ENCODE measurements around the gene SMOC1.

The SMOC1 gene

GRCh38 chr14:70000601-70001000 is 121.4 kb downstream of the SMOC1 start:
- H3K9ac ChIP-seq (ENCODE audit: low read length) = no peak overlapping the region
- no peaks in the 10 kb centered on the region for H3K79me2 ChIP-seq (ENCODE audit: insufficient read depth, low read length)
- no peak overlapping the region for H3K27ac ChIP-seq (ENCODE audit: low read depth, low read length, poor library complexity, severe bottlenecking)

GRCh38 chr14:70002589-70003346 is 123.6 kb downstream of the SMOC1 start:
- Histone ChIP-seq H3K4me1 (ENCODE audit: insufficient read depth, low read length, severe bottlenecking) (no peaks in the 10 kb centered on the region), H3K4me2 (ENCODE audit: low read length) (no peak overlapping the region)
- TF ChIP-seq EZH2 (IDR thresholded peaks at IDR 0.05; ENCODE audit: borderline replicate concordance, low read length) (no peak), CTCF (IDR thresholded peaks at IDR 0.05; ENCODE audit: low read length) (no peak)

More at GRCh38 chr14:70000601-70001000, 121.4 kb downstream of the SMOC1 start:
- H3K4me2 ChIP-seq (ENCODE audit: low read length) = no peak overlapping the region
- H3K9me3 ChIP-seq (ENCODE audit: low read length) = no peaks in the 10 kb centered on the region
- H3K9me2 ChIP-seq (ENCODE audit: low read depth, low read length) = no peaks in the 10 kb centered on the region
- H3K4me3 ChIP-seq (ENCODE audit: low read depth, low read length, poor library complexity, severe bottlenecking) = no peak overlapping the region
- no peaks in the 10 kb centered on the region for H3K4me1 ChIP-seq (ENCODE audit: insufficient read depth, low read length, severe bottlenecking)
- no peak overlapping the region for H2AFZ ChIP-seq (ENCODE audit: low read length)
- no peaks in the 10 kb centered on the region for H3F3A ChIP-seq (ENCODE audit: insufficient read depth, low read length)
- TF ChIP-seq CTCF (IDR thresholded peaks at IDR 0.05; ENCODE audit: low read length) (no peak), EZH2 (IDR thresholded peaks at IDR 0.05; ENCODE audit: borderline replicate concordance, low read length) (no peak)
- no peaks in the 10 kb centered on the region for H4K20me1 ChIP-seq (ENCODE audit: insufficient read depth, low read length)
- no peaks in the 10 kb centered on the region for H3K36me3 ChIP-seq (ENCODE audit: insufficient read depth, low read length)
- no peaks in the 10 kb centered on the region for H3K27me3 ChIP-seq (ENCODE audit: insufficient read depth, low read length)

GRCh38 chr14:70004791-70005190 is 125.6 kb downstream of the SMOC1 start:
- no peak for TF ChIP-seq EZH2 (IDR thresholded peaks at IDR 0.05; ENCODE audit: borderline replicate concordance, low read length)
- no peak for TF ChIP-seq CTCF (IDR thresholded peaks at IDR 0.05; ENCODE audit: low read length)
- no peaks in the 10 kb centered on the region for H3K9me3 ChIP-seq (ENCODE audit: low read length)
- no peak overlapping the region for H3K9ac ChIP-seq (ENCODE audit: low read length)
- no peak overlapping the region for H3K4me3 ChIP-seq (ENCODE audit: low read depth, low read length, poor library complexity, severe bottlenecking)
- no peaks in the 10 kb centered on the region for H3K27me3 ChIP-seq (ENCODE audit: insufficient read depth, low read length)
- H3K27ac ChIP-seq (ENCODE audit: low read depth, low read length, poor library complexity, severe bottlenecking) = no peak overlapping the region
- no peaks in the 10 kb centered on the region for H3K36me3 ChIP-seq (ENCODE audit: insufficient read depth, low read length)
- H3K9me2 ChIP-seq (ENCODE audit: low read depth, low read length) = no peaks in the 10 kb centered on the region
- no peaks in the 10 kb centered on the region for H3K4me1 ChIP-seq (ENCODE audit: insufficient read depth, low read length, severe bottlenecking)
- H2AFZ ChIP-seq (ENCODE audit: low read length) = no peak overlapping the region
- no peak overlapping the region for H3K4me2 ChIP-seq (ENCODE audit: low read length)
- no peaks in the 10 kb centered on the region for H4K20me1 ChIP-seq (ENCODE audit: insufficient read depth, low read length)
- no peaks in the 10 kb centered on the region for H3K79me2 ChIP-seq (ENCODE audit: insufficient read depth, low read length)
- H3F3A ChIP-seq (ENCODE audit: insufficient read depth, low read length) = no peaks in the 10 kb centered on the region

More at GRCh38 chr14:70002589-70003346, 123.6 kb downstream of the SMOC1 start:
- Histone ChIP-seq H3K9me3 (ENCODE audit: low read length) (no peaks in the 10 kb centered on the region), H3K27ac (ENCODE audit: low read depth, low read length, poor library complexity, severe bottlenecking) (no peak overlapping the region), H3K27me3 (ENCODE audit: insufficient read depth, low read length) (no peaks in the 10 kb centered on the region), H3K36me3 (ENCODE audit: insufficient read depth, low read length) (no peaks in the 10 kb centered on the region), H3K4me3 (ENCODE audit: low read depth, low read length, poor library complexity, severe bottlenecking) (no peak overlapping the region), H2AFZ (ENCODE audit: low read length) (no peak overlapping the region), H3F3A (ENCODE audit: insufficient read depth, low read length) (no peaks in the 10 kb centered on the region), H3K9me2 (ENCODE audit: low read depth, low read length) (no peaks in the 10 kb centered on the region), H4K20me1 (ENCODE audit: insufficient read depth, low read length) (no peaks in the 10 kb centered on the region), H3K79me2 (ENCODE audit: insufficient read depth, low read length) (no peaks in the 10 kb centered on the region), H3K9ac (ENCODE audit: low read length) (no peak overlapping the region)
